Gastrocnemius medialis (tissue), 4 donors: Measurements from ENCODE around the gene TUBB. TPM values are rescaled to one million over a fixed set of nuclear protein-coding genes. Genes with fewer than 3 reads are reported as not detected.

ENCODE experiments used
- ATAC-seq, 2 donors: fragments of 150-250 bp; one replicate each; pipeline ENCODE4 v1.9.1; 2016
- DNase-seq, 2 donors: peaks; one replicate each; pipeline ENCODE4 v3.0.0-alpha.2; 2019
- H3K27ac ChIP-seq, 4 donors: fragments of 200-600 bp; sonication (generic); 1 replicate in 1 of 4; 2 replicates in 3 of 4; pipeline ENCODE4 v1.5.1; 2016 to 2018; ENCODE audit warnings: mild to moderate bottlenecking in 2 of 4, moderate library complexity in 1 of 4
- H3K27me3 ChIP-seq, 3 donors: fragments of 200-600 bp; sonication (generic) in 2 of 3; 1 replicate in 1 of 3; 2 replicates in 2 of 3; pipeline versions ENCODE4 v1.5.1 to v1.6.0; 2016 to 2019; ENCODE audit warnings: mild to moderate bottlenecking in 1 of 3, moderate library complexity in 1 of 3
- H3K36me3 ChIP-seq, 2 donors: fragments of 200-600 bp; sonication (generic) in 1 of 2; one replicate each; pipeline ENCODE4 v1.5.1; 2017 to 2018
- H3K4me1 ChIP-seq, 2 donors: fragments of 200-600 bp; sonication (generic) in 1 of 2; one replicate each; pipeline ENCODE4 v1.5.1; 2016 to 2017; ENCODE audit warnings: mild to moderate bottlenecking in 2 of 2
- H3K4me3 ChIP-seq, 4 donors: fragments of 200-600 bp; sonication (generic) in 3 of 4; 1 replicate in 1 of 4; 2 replicates in 3 of 4; pipeline ENCODE4 v1.5.1; 2016 to 2019; ENCODE audit warnings: mild to moderate bottlenecking in 2 of 4
- H3K9me3 ChIP-seq, 3 donors: fragments of 200-600 bp; sonication (generic) in 2 of 3; 1 replicate in 1 of 3; 2 replicates in 2 of 3; pipeline ENCODE4 v1.5.1; 2016 to 2019
- CTCF ChIP-seq, 5 experiments: fragments of 450-650 bp in 3 of 5; fragments of 200-600 bp in 2 of 5; sonication (generic) in 2 of 5; IDR thresholded peaks in 4 of 5; conservative IDR thresholded peaks in 1 of 5; 1 replicate in 4 of 5; 2 replicates in 1 of 5; pipeline ENCODE4 v1.5.1; 2016 to 2019; ENCODE audit warnings: antibody characterized with exemption in 5 of 5, mild to moderate bottlenecking in 3 of 5, moderate library complexity in 3 of 5
- POLR2A ChIP-seq, 2 donors: fragments of 450-650 bp; IDR thresholded peaks; one replicate each; pipeline ENCODE4 v1.6.1; 2017; ENCODE audit warnings: antibody characterized with exemption in 2 of 2, mild to moderate bottlenecking in 2 of 2, moderate library complexity in 2 of 2
- in situ Hi-C, 4 donors: fragments of 200-750 bp; cut with MboI; loops; one replicate each; pipeline versions ENCODE4 v1.15.0 to v1.8.0; 2017; ENCODE audit warnings: low sequenced_read_pairs in 4 of 4
- intact Hi-C: fragments of 100-400 bp; cut with DNase I; formaldehyde crosslinking; loops from one replicate; pipeline ENCODE4 v1.15.1; 2023; ENCODE audit warnings: low total_unique reads
- total RNA-seq, 4 donors: library from RNA; depleted of rRNA; stranded (reverse); fragments of >200 nt; gene quantifications; one replicate each; pipeline versions ENCODE4 v1.1.0 to v1.2.3, GENCODE V29; 2016

Gene TUBB
- total RNA-seq, 4 donors from 2014 or later, result 79.7 to 294 (median 193) TPM

- TF ChIP-seq CTCF (IDR thresholded peaks at IDR 0.05 in 4 of 5, conservative IDR thresholded peaks at IDR 0.05 in 1 of 5) (no peak), POLR2A (IDR thresholded peaks at IDR 0.05) (no peak)
- peak overlapping the region; percentile 93 to 99 (median 97) for H3K27ac ChIP-seq
- intact Hi-C loops, result loop anchor here (2.0 to 5.0 kb wide), 3 partner anchors 17 to 507 kb away; partner anchors contain the start of genes DDR1 and DHX16
- in situ Hi-C loops, result loop anchor here in 1 of 4 donors (10.0 kb wide), 1 partner anchor 135 kb away; no protein-coding TSS in a partner anchor
- peaks cover 34 to 40% of the 10 kb centered on the region in 2 donors for H3K4me1 ChIP-seq
- H3K4me3 ChIP-seq, result peak overlapping the region; percentile 72 to 91 (median 76)
- DNase-seq, result no peak
- peaks cover 0 to 2% (median 0%) of the 10 kb centered on the region in 3 donors for H3K27me3 ChIP-seq
- H3K36me3 ChIP-seq, result peaks cover 0 to 4% of the 10 kb centered on the region in 2 donors
- no peaks in the 10 kb centered on the region for H3K9me3 ChIP-seq
- ATAC-seq, result no peak
Observed at GRCh38 chr6:30689985-30690384, 30.2 kb upstream of the TUBB start.

GRCh38 chr6:30690403-30691207, 29.5 kb upstream of the TUBB start, which contains the start of gene NRM:
Gene NRM (minus strand): TSS chr6:30690984. CDS start chr6:30690974, 10 bp downstream.
- no peak for TF ChIP-seq POLR2A (IDR thresholded peaks at IDR 0.05)
- TF ChIP-seq CTCF (IDR thresholded peaks at IDR 0.05 in 4 of 5, conservative IDR thresholded peaks at IDR 0.05 in 1 of 5), result no peak
- ATAC-seq, result peak; percentile 78 to 87
- peak within 1 kb of the TSS; percentile 93 to 99 (median 97) for H3K27ac ChIP-seq
- in situ Hi-C loops, result no loop called here
- H3K27me3 ChIP-seq, result no peaks in the 10 kb centered on the region
- H3K36me3 ChIP-seq, result no peaks in the 10 kb centered on the region
- peak; percentile 77 to 88 for DNase-seq
- H3K9me3 ChIP-seq, result no peaks in the 10 kb centered on the region
- peak within 1 kb of the TSS; percentile 72 to 91 (median 76) for H3K4me3 ChIP-seq
- peaks cover 33 to 42% of the 10 kb centered on the region in 2 donors for H3K4me1 ChIP-seq
- intact Hi-C loops, result loop anchor here (1.0 to 2.0 kb wide), 2 partner anchors 18 to 27 kb away; partner anchors contain the start of genes DHX16 and MDC1

GRCh38 chr6:30691208-30691847, 28.8 kb upstream of the TUBB start:
- in situ Hi-C loops (no loop called here), intact Hi-C loops (loop anchor here (1.0 to 2.0 kb wide), 2 partner anchors 19 to 26 kb away; partner anchors contain the start of genes DHX16 and MDC1)
- H3K27ac ChIP-seq, result peak overlapping the region; percentile 93 to 99 (median 97)
- DNase-seq (no peak), ATAC-seq (no peak)
- H3K27me3 ChIP-seq, result no peaks in the 10 kb centered on the region
- H3K4me1 ChIP-seq, result peaks cover 28 to 41% of the 10 kb centered on the region in 2 donors
- H3K36me3 ChIP-seq, result no peaks in the 10 kb centered on the region
- H3K4me3 ChIP-seq, result peak overlapping the region; percentile 72 to 91 (median 76)
- no peaks in the 10 kb centered on the region for H3K9me3 ChIP-seq
- TF ChIP-seq CTCF (IDR thresholded peaks at IDR 0.05 in 4 of 5, conservative IDR thresholded peaks at IDR 0.05 in 1 of 5), result no peak
- TF ChIP-seq POLR2A (IDR thresholded peaks at IDR 0.05), result no peak

GRCh38 chr6:30696432-30696831, 23.7 kb upstream of the TUBB start:
- intact Hi-C loops, result no loop called here

More at GRCh38 chr6:30696432-30696831, 23.7 kb upstream of the TUBB start:
- TF ChIP-seq POLR2A (IDR thresholded peaks at IDR 0.05) (no peak), CTCF (IDR thresholded peaks at IDR 0.05 in 4 of 5, conservative IDR thresholded peaks at IDR 0.05 in 1 of 5) (no peak)
- Histone ChIP-seq H3K4me3 (no peak overlapping the region), H3K27ac (no peak overlapping the region), H3K36me3 (peaks cover 0 to 14% of the 10 kb centered on the region in 2 donors), H3K27me3 (no peaks in the 10 kb centered on the region), H3K4me1 (peaks cover 0 to 8% of the 10 kb centered on the region in 2 donors), H3K9me3 (no peaks in the 10 kb centered on the region)
- no peak for DNase-seq
- in situ Hi-C loops, result no loop called here
- no peak for ATAC-seq
